Loucy (cell line): ENCODE measurements around the gene IFITM5.
A peak's percentile ranks its signal among the peaks of the same experiment; 100 is the strongest.
"Not testable (repeated sequence)": the region's sequence is repeated elsewhere in the genome, so short reads cannot be mapped to it uniquely, and the experiment has no call there.

ENCODE experiments used
- H2AFZ ChIP-seq: fragments of 200-600 bp; sonication (generic); 2 replicates; pipeline ENCODE4 v1.6.0; 2016; ENCODE audit warnings: antibody characterized with exemption, mild to moderate bottlenecking, low read length, moderate library complexity
- H3F3A ChIP-seq: fragments of 200-600 bp; 2 replicates; pipeline ENCODE4 v1.6.0; 2016; ENCODE audit warnings: antibody characterized with exemption, low read depth, mild to moderate bottlenecking
- H3K27me3 ChIP-seq: fragments of 200-600 bp; sonication (generic); 2 replicates; pipeline ENCODE4 v1.6.1; 2014; ENCODE audit warnings: low read length, mild to moderate bottlenecking; ENCODE audit not compliant: insufficient read depth, poor library complexity, severe bottlenecking
- H3K36me3 ChIP-seq: fragments of 200-600 bp; sonication (generic); 2 replicates; pipeline ENCODE4 v1.6.1; 2016; ENCODE audit warnings: low read length; ENCODE audit not compliant: insufficient read depth
- H3K4me1 ChIP-seq: fragments of 200-600 bp; sonication (generic); 2 replicates; pipeline ENCODE4 v1.5.1; 2014; ENCODE audit warnings: low read length, mild to moderate bottlenecking; ENCODE audit not compliant: insufficient read depth, poor library complexity, severe bottlenecking
- H3K4me2 ChIP-seq: fragments of 200-600 bp; sonication (generic); 2 replicates; pipeline ENCODE4 v1.6.0; 2014; ENCODE audit warnings: antibody characterized with exemption, low read length, low read depth, mild to moderate bottlenecking; ENCODE audit not compliant: poor library complexity, severe bottlenecking
- H3K4me3 ChIP-seq: fragments of 200-600 bp; sonication (generic); 2 replicates; pipeline ENCODE4 v1.5.1; 2014; ENCODE audit warnings: low read length, mild to moderate bottlenecking, mixed read lengths; ENCODE audit not compliant: poor library complexity, severe bottlenecking
- H3K79me2 ChIP-seq: fragments of 200-600 bp; sonication (generic); 2 replicates; pipeline ENCODE4 v1.6.1; 2014; ENCODE audit warnings: low read length; ENCODE audit not compliant: insufficient read depth
- H3K9ac ChIP-seq: fragments of 200-600 bp; sonication (generic); 2 replicates; pipeline ENCODE4 v1.6.0; 2014; ENCODE audit warnings: mild to moderate bottlenecking, low read depth, low read length, moderate library complexity; ENCODE audit not compliant: poor library complexity, severe bottlenecking
- H3K9me2 ChIP-seq: fragments of 200-600 bp; sonication (generic); replicated peaks from 2 replicates; pipeline ENCODE4 v1.6.1; 2016; ENCODE audit warnings: low read depth, low read length, mixed read lengths
- H3K9me3 ChIP-seq: fragments of 200-600 bp; sonication (generic); 2 replicates; pipeline ENCODE4 v1.6.1; 2014; ENCODE audit warnings: mild to moderate bottlenecking, antibody characterized with exemption, low read length, low read depth; ENCODE audit not compliant: insufficient read depth
- H4K20me1 ChIP-seq: fragments of 200-600 bp; sonication (generic); 2 replicates; pipeline ENCODE4 v1.6.0; 2014; ENCODE audit warnings: antibody characterized with exemption, low read length, mild to moderate bottlenecking; ENCODE audit not compliant: insufficient read depth, poor library complexity, severe bottlenecking
- EZH2phosphoT487 ChIP-seq: fragments of 200-600 bp; IDR thresholded peaks from 2 replicates; pipeline ENCODE4 v1.6.1; 2018; ENCODE audit warnings: antibody characterized with exemption, mild to moderate bottlenecking, moderate library complexity, borderline replicate concordance
- TF ChIP-seq, protein P1 (sequence below): fragments of 200-600 bp; sonication (generic); conservative IDR thresholded peaks from 2 replicates; pipeline ENCODE4 v1.5.1; 2014; ENCODE audit warnings: mild to moderate bottlenecking, antibody characterized with exemption, low read length

The IFITM5 gene

DNA sequence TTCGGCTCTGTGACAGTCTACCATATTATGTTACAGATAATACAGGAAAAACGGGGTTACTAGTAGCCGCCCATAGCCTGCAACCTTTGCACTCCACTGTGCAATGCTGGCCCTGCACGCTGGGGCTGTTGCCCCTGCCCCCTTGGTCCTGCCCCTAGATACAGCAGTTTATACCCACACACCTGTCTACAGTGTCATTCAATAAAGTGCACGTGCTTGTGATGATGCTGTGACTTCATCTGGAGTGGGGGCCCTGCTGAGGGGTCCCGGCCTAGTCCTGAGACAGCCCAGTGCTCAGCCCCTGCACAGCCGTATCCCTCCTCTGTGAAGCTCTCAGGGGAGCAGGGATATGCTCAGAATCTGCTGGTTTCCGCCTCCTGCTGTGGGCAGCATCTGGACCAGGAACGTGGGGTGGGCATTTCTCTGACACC lies 15.7 kb upstream of the IFITM5 start:
- H3K27me3 ChIP-seq: peaks cover 32% of the 10 kb centered on the region
- H3K9ac ChIP-seq: peak overlapping the region; percentile 100
- peak overlapping the region; percentile 100 for H3K4me3 ChIP-seq
- H3K4me2 ChIP-seq: peak overlapping the region; percentile 93
- peaks cover 41% of the 10 kb centered on the region for H4K20me1 ChIP-seq
- no peak for TF ChIP-seq EZH2phosphoT487
- TF ChIP-seq, protein P1, sequence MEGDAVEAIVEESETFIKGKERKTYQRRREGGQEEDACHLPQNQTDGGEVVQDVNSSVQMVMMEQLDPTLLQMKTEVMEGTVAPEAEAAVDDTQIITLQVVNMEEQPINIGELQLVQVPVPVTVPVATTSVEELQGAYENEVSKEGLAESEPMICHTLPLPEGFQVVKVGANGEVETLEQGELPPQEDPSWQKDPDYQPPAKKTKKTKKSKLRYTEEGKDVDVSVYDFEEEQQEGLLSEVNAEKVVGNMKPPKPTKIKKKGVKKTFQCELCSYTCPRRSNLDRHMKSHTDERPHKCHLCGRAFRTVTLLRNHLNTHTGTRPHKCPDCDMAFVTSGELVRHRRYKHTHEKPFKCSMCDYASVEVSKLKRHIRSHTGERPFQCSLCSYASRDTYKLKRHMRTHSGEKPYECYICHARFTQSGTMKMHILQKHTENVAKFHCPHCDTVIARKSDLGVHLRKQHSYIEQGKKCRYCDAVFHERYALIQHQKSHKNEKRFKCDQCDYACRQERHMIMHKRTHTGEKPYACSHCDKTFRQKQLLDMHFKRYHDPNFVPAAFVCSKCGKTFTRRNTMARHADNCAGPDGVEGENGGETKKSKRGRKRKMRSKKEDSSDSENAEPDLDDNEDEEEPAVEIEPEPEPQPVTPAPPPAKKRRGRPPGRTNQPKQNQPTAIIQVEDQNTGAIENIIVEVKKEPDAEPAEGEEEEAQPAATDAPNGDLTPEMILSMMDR: no peak
- peaks cover 16% of the 10 kb centered on the region; the same call in 1 of the 2 replicates for H3F3A ChIP-seq
- no peaks in the 10 kb centered on the region for H3K9me2 ChIP-seq
- H3K9me3 ChIP-seq: no peaks in the 10 kb centered on the region
- peaks cover 31% of the 10 kb centered on the region for H3K4me1 ChIP-seq
- H3K79me2 ChIP-seq: peaks cover 76% of the 10 kb centered on the region
- H3K36me3 ChIP-seq: peaks cover 30% of the 10 kb centered on the region
- H2AFZ ChIP-seq: no peak overlapping the region

GRCh38 chr11:314554-314875 lies 15.2 kb upstream of the IFITM5 start:
- H3K9ac ChIP-seq: peak overlapping the region; percentile 100
- H3K4me3 ChIP-seq: peak overlapping the region; percentile 100
- peaks cover 32% of the 10 kb centered on the region for H3K27me3 ChIP-seq
- H3K9me3 ChIP-seq, H3K9me2 ChIP-seq, H2AFZ ChIP-seq: not testable (repeated sequence)
- peaks cover 31% of the 10 kb centered on the region for H3K4me1 ChIP-seq
- peaks cover 16% of the 10 kb centered on the region; the same call in 1 of the 2 replicates for H3F3A ChIP-seq
- peaks cover 30% of the 10 kb centered on the region for H3K36me3 ChIP-seq
- H4K20me1 ChIP-seq: peaks cover 41% of the 10 kb centered on the region
- H3K4me2 ChIP-seq: peak overlapping the region; percentile 93
- H3K79me2 ChIP-seq: peaks cover 79% of the 10 kb centered on the region

DNA sequence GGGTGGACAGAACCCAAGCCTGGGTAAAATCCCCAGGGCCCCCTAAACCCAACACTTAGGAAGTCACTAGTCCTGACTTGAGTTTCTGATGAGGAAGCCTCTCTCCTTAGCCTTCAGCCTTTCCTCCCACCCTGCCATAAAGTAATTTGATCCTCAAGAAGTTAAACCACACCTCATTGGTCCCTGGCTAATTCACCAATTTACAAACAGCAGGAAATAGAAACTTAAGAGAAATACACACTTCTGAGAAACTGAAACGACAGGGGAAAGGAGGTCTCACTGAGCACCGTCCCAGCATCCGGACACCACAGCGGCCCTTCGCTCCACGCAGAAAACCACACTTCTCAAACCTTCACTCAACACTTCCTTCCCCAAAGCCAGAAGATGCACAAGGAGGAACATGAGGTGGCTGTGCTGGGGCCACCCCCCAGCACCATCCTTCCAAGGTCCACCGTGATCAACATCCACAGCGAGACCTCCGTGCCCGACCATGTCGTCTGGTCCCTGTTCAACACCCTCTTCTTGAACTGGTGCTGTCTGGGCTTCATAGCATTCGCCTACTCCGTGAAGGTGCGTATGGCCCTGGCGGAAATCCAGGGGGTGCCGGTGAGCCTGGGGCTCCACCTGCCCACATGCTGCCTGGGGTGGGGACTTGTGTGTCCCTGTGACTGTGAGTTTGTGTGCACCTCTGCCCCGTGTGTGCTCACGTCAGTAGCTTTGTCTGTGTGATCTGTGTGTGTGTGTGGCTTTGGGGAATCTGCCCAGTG lies 14.6 kb upstream of the IFITM5 start, which contains the start of gene IFITM1:
Gene IFITM1 (plus strand): TSS at position 254 of the 767 bp plus-strand sequence. CDS start 131 bp downstream, at position 385.
- Histone ChIP-seq H2AFZ (no peak within 1 kb of the TSS), H3K36me3 (peaks cover 30% of the 10 kb centered on the region), H3K79me2 (peaks cover 79% of the 10 kb centered on the region), H4K20me1 (peaks cover 44% of the 10 kb centered on the region), H3K9me2 (no peaks in the 10 kb centered on the region), H3K4me2 (peak within 1 kb of the TSS; percentile 93), H3K9ac (peak within 1 kb of the TSS; percentile 100), H3K9me3 (no peaks in the 10 kb centered on the region), H3K4me1 (peaks cover 29% of the 10 kb centered on the region), H3F3A (peaks cover 16% of the 10 kb centered on the region; the same call in 1 of the 2 replicates), H3K27me3 (peaks cover 32% of the 10 kb centered on the region), H3K4me3 (peak within 1 kb of the TSS; percentile 100)
- no peak for TF ChIP-seq EZH2phosphoT487
- TF ChIP-seq, protein P1: no peak
